HG03469 (cell line): Measurements from ENCODE around the gene MPL.

Experiments
- ATAC-seq: cut with Tn5 transposase; IDR thresholded peaks from one replicate; pipeline ENCODE4 v1.9.1; 2021; ENCODE audit warnings: mild to moderate bottlenecking, moderate library complexity, moderate number of reproducible peaks; ENCODE audit not compliant: unreplicated experiment

Gene MPL

DNA sequence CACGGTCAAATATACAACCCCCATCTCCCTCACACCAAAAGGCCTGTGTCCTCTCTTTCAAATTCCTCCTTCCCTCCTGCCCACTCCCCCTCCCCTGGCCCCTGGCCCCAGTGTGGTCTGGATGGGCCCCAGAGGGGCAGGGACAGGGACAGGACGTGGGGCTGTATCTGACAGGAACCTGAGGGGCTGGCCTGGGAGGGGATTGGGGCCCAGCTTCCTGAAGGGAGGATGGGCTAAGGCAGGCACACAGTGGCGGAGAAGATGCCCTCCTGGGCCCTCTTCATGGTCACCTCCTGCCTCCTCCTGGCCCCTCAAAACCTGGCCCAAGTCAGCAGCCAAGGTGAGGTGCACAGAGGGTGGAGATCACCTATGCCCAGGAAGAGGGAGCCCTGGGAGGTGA is at the start of gene MPL:
Gene MPL, plus strand, starts transcription at position 231 of the 400 bp plus-strand sequence. Its CDS starts 31 bp downstream, at position 262.
- no peak for ATAC-seq

DNA sequence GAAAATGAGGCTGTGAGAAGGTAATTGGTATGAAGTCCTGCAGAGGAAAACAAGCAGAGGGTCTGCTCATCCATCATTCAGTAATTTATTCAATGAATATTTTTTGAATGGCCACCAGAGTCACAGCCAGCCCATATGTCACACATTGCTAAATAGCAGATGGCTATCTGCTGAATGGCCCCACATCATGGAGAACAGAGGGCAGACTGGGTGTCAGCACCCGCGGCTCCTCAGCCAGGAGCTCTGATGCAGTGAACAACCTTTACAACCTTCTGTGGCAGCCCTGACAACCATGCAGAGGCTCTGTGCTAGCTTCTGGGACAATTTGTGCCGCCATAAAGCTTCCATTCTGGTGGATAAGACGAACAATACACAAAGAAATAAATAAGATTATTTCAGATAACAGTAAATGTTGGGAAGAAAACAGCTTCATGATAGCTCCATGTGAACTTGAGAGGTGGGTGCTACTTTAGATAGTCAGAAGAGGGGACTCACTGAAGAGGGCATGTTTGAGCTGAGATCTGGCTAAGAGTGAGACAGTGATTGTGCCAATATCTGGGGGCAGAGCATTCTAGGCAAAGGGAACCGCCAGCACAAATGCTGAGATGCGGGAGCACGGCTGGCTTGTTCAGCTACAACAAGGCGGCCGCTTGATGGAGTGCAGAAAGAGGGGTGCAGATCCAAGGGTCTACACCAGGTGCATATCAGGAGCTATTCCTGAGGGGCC is 49.4 kb upstream of the MPL start:
- ATAC-seq: no peak

DNA sequence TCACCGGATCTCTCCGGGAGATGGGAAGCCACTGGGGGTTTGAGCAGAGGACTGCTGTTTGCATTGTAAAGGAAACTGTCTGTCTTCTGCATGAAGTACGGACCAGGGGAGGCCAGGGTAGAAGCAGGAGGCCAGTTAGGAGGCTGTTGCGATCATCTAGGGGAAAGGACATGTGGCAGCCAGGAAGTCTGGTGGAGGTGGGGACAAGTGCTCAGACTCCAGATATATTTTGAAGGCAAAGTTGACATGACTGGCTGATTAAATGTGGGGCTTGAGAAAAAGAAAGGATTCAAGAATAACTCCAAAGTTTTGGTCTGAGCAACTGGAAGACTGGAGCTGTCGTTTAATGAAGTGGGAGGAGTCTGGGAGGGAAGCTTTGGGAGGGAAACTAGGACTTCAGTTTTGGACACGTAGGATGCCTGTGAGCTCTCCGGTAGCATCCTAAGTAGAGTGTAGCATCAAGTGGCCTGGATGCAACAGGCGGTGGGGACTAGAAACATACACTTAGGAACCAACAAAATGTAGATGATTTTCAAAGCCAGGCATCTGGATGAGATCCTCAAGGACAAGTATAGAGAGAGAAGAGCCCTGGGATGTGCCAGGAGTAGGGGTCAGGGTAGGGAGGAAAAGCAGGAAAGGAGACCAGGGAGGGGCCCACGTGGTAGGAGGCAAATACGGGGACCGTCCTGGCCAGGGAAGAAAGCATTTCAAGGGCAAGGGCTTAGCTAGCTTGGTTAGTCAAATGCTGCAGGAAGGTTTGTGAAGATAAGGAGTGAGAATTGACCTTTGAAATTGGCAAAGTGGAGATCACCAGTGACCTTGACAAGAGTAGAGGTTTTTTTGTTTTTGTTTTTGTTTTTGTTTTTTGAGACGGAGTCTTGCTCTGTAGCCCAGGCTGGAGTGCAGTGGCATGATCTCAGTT is 48.6 kb upstream of the MPL start:
- no peak for ATAC-seq

DNA sequence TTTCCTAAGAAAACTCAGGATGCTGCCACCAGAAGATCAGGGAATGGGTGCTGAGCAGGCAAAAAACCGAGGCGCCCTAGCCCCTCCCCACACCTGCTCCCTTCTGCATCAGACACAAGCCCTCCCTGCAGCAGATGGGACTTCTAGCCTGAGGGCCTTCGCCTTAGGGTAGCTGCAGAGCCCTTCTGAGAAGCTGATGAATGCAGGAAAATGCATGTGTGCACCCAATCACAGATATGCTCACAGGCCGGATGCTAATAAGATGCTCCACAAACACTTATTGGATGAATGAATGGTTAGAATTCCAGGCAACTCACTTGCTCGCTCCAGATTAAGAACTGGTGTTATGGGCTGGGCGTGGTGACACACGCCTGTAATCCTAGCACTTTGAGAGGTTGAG is 45.4 kb upstream of the MPL start:
- no peak for ATAC-seq

- ATAC-seq: no peak
Measured at GRCh38 chr1:43292679-43293078, 44.9 kb upstream of the MPL start.

DNA sequence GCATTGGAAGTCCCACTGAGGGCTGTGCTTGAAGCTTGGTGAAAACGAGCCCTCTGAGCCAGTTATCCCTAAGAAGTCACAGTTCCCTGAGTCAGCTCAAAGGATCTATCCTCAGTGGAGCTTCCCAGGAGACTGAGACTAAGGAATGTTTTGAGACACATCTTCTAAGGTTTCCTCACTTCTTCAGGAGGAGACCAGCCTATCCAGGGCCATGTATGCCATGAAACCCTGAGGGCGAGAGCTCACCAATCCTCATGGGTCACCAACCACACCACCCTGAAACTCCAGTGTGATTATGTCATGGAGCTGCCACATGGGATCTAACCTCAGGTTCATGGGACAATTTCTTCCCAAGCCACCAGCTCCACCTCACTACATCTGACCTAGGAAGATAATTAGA is 44.4 kb upstream of the MPL start:
- ATAC-seq: no peak

DNA sequence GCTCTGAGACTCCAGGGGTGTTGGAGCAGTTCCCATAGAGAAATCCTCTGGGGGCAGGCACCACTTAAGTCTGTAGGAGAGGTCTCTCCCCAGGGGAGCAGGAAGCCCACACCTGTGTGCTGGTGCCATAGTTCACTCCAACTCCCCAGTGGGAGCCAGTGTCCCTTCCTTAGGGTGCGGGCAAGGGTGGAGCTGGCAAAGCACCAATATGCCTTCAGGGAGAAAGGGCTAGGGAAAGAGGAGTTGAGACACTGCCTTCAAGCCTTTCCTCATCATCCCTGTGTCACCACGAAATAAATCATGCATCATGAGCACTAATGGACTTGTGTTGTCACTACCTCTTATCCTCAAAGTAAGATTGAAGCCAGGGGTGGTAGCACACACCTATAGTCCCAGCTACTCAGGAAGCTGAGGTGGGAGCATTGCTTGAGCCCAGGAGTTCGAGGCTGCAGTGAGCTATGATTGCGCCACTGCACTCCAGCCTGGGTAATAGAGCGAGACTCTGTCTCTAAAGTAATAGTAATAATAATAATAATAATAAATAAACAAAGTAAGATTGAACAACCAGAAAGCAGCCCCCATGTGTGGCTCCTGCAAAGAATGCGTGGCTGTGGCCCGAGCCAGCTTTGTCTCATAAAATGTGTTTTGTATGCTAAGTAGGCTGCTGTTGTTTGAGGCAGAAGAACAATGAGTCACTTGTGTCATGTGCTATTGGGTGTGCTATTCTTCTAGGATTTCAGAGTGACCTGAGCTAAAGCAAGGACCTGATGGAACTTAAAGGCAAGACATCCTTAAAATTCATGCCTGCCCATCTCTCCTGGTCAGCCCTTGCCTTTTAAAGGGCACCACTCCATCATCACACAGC is 43.5 kb upstream of the MPL start:
- ATAC-seq: no peak

- ATAC-seq: no peak
Measured at GRCh38 chr1:43294761-43295160, 42.9 kb upstream of the MPL start.

DNA sequence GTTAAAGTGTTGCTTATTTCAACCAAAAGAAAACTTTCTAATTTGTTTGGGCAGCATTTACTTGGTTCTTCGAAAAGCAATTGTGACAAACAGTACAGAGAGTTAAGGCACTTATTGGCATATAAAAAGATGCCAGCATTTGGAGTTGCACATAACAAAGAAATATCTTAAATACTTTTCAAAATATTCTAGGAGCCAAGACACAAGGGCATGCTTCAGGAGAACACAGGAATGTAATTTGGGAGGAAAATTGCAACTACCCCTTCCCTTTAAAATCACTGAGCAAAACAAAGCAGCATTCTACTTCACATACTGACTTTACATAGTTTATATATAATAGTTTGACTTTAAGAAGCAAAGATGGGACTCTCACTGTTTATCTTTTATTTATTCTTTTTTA is 41.4 kb upstream of the MPL start:
- no peak for ATAC-seq

DNA sequence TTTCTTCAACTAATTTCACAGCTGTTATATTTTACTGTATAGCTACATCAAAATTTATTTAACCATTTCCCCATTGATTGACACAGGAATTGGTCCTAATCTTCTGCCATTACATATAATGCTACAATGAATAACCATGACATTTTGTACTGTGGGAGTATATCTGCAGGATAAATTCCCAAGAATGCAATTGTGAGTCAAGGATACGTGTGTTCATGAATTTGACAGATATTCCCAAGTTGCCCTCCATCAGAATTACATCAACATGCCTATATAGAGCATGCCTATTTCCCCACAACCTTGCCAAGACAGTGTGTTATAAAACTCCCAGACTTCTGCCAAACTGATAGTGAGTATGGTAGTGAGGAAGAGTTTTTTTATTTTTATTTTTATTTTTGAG is 39.6 kb upstream of the MPL start:
- ATAC-seq: no peak

DNA sequence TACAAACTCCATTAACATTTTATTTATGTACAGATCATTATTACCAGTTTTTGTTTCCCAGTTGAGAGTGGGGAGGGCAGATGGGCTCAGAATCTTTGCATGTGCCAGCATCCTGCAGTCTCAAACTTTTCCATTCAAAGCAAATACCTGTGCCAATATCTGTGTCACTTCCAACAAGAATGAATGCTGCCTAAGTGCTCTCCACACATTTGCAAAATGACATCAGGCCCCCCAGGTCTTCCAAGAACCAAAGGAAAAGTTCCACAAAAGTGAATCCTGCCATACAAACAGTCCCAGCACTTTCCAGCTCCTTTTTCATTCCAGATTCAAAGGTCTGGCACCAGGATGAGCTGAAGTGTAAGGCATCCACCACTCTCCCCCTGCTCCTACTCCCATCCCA is 38.5 kb upstream of the MPL start:
- no peak for ATAC-seq

- no peak for ATAC-seq
Measured at GRCh38 chr1:43300378-43301094, 37.1 kb upstream of the MPL start, which contains the start of gene TIE1. TIE1 (plus strand) TSS chr1:43300982; CDS start chr1:43301072, 90 bp downstream.

DNA sequence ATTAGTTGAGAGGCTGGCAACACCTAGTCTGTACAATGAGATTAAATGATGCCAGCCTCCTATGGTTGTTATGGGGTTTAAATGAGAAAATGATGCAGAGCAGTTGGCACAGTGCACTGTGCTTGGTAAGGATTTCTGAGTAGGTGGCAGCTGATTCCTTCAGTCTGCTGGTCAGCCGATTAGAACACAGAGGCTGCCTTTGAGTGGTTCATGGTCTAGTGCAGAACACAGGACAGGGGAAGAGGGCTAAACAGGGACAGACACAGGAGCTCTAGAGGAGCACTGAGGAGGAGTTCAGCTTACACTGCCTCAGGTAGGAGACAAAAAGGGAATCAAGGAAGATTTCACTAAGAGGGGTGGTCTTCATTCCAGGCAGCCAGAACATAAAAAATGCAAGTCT is 35.4 kb upstream of the MPL start:
- no peak for ATAC-seq

- ATAC-seq: no peak
Measured at GRCh38 chr1:43302721-43303470, 34.7 kb upstream of the MPL start.

- ATAC-seq: no peak
Measured at GRCh38 chr1:43303471-43304313, 33.9 kb upstream of the MPL start.

- no peak for ATAC-seq
Measured at GRCh38 chr1:43304314-43304681, 33.3 kb upstream of the MPL start.

DNA sequence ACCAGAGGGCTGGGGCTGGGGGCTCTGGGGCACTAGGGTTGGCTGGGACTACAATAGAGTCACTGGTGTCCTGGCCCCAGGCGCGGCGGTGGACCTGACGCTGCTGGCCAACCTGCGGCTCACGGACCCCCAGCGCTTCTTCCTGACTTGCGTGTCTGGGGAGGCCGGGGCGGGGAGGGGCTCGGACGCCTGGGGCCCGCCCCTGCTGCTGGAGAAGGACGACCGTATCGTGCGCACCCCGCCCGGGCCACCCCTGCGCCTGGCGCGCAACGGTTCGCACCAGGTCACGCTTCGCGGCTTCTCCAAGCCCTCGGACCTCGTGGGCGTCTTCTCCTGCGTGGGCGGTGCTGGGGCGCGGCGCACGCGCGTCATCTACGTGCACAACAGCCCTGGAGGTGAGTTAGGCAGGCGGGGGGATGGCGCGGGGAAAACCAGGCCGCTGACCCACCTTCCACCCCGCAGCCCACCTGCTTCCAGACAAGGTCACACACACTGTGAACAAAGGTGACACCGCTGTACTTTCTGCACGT is 32.8 kb upstream of the MPL start:
- ATAC-seq: no peak

GRCh38 chr1:43305461-43305860 is 32.2 kb upstream of the MPL start:
- no peak for ATAC-seq
